H1 (cell line): ENCODE data around the gene ELMO1. TPM values are rescaled to one million over a fixed set of nuclear protein-coding genes. Genes with fewer than 3 reads are reported as not detected.

Experiments used
- CEBPB ChIP-seq: IDR thresholded peaks from 2 replicates; pipeline ENCODE4 v1.6.1; 2012; ENCODE audit warnings: low read depth, low read length
- JUND ChIP-seq: IDR thresholded peaks from 2 replicates; pipeline ENCODE4 v1.6.1; 2011; ENCODE audit warnings: mild to moderate bottlenecking, improper control_type of control experiment, low read length
- KDM4A ChIP-seq: IDR thresholded peaks from one replicate; pipeline ENCODE4 v1.7.1; 2012; ENCODE audit warnings: low read depth, mild to moderate bottlenecking, moderate library complexity, low read length, inconsistent platforms; ENCODE audit not compliant: severe bottlenecking
- POU5F1 ChIP-seq: IDR thresholded peaks from 2 replicates; pipeline ENCODE4 v1.6.1; 2011; ENCODE audit warnings: low read depth, mild to moderate bottlenecking, low read length, moderate library complexity
- RAD21 ChIP-seq, 2 experiments: IDR thresholded peaks in 1 of 2; conservative IDR thresholded peaks in 1 of 2; 2 replicates each; pipeline ENCODE4 v1.6.1; 2011; ENCODE audit warnings: low read depth in 2 of 2, low read length in 2 of 2, improper control_type of control experiment in 1 of 2, inconsistent platforms in 1 of 2, mild to moderate bottlenecking in 1 of 2, moderate library complexity in 1 of 2
- SAP30 ChIP-seq: fragments of 300-600 bp; sonication (generic); IDR thresholded peaks from 2 replicates; pipeline ENCODE4 v1.7.1; 2012; ENCODE audit warnings: low read length, moderate library complexity, mild to moderate bottlenecking, inconsistent platforms; ENCODE audit not compliant: insufficient read depth, insufficient replicate concordance
- SIX5 ChIP-seq: IDR thresholded peaks from 2 replicates; pipeline ENCODE4 v1.6.1; 2011; ENCODE audit warnings: mild to moderate bottlenecking, low read depth, low read length
- SP1 ChIP-seq: IDR thresholded peaks from 2 replicates; pipeline ENCODE4 v1.6.1; 2011; ENCODE audit warnings: low read depth, low read length
- SP2 ChIP-seq: IDR thresholded peaks from 2 replicates; pipeline ENCODE4 v1.6.1; 2012; ENCODE audit warnings: mild to moderate bottlenecking, low read length, inconsistent platforms
- TBP ChIP-seq: IDR thresholded peaks from 2 replicates; pipeline ENCODE4 v1.6.1; 2011; ENCODE audit warnings: low read depth, low read length, improper control_type of control experiment
- polyA plus RNA-seq, 7 experiments: library from polyadenylated mRNA; depleted of rRNA in 3 of 7; stranded (reverse) in 5 of 7; unstranded in 2 of 7; fragments of >200 nt in 5 of 7; fragments of 200-250 nt in 2 of 7; gene quantifications; 1 replicate in 5 of 7; 2 replicates in 1 of 7; 4 replicates in 1 of 7; pipeline versions ENCODE4 v1.2.1 to v1.2.3, GENCODE V29; 2011 to 2013; ENCODE audit warnings: missing spikeins in 2 of 7, mixed read lengths in 2 of 7
- total RNA-seq: library from RNA; stranded (reverse); fragmentation: NEBNext Ultra II Directional; extraction: Animal tissue kit (Norgen Biotek cat#: 25700); gene quantifications from 2 replicates; pipeline ENCODE4 v1.2.1, GENCODE V29; 2021

The ELMO1 gene
- total and polyA plus RNA-seq, 2 of the 8 experiments (the other 6 are each of a cell fraction or from before 2014, with no cell fraction given): 18.4 to 21.0 TPM

DNA sequence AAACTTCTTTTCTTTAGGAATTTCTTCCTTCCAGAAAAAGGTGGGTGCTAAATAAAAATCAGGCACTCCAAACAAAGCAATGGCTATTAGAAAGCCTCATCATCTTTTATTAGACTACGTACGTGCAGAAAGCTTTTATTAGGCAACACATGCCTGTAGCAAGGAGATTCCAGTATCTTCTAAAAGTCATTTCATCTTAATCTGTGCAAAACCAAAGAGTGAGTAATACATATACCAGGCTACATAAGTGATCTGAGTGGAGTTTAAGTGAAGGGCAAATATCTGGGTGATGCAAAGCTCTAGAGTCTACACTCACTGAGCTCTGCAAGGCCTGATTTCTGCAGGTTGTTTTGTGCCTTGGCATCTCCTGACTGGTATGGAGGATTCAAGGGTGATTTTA, 231.7 kb downstream of the ELMO1 start (continued):
- TF ChIP-seq JUND (no peak), TBP (no peak), CEBPB (no peak), SAP30 (no peak), RAD21 (IDR thresholded peaks at IDR 0.05 in 1 of 2, conservative IDR thresholded peaks at IDR 0.05 in 1 of 2; ENCODE audit: low read depth in 2 of 2, low read length in 2 of 2) (no peak), KDM4A (no peak), SIX5 (no peak), SP1 (no peak), POU5F1 (no peak), SP2 (no peak)
